HepG2 (cell line): ENCODE results near the gene NUDT8. TPM values are rescaled to one million over a fixed set of nuclear protein-coding genes. Genes with fewer than 3 reads are reported as not detected.

Experiments used
- ARNT2 ChIP-seq: sonication (generic); formaldehyde crosslinking; IDR thresholded peaks from 2 replicates; pipeline ENCODE4 v1.8.0; 2022; ENCODE audit warnings: mild to moderate bottlenecking, low read depth, missing genetic modification reagents, moderate library complexity
- ELF4 ChIP-seq: sonication (generic); formaldehyde crosslinking; IDR thresholded peaks from 2 replicates; pipeline ENCODE4 v1.5.0; 2020; ENCODE audit warnings: missing genetic modification reagents, mild to moderate bottlenecking, moderate library complexity, borderline replicate concordance
- FOSL1 ChIP-seq: sonication (generic); formaldehyde crosslinking; IDR thresholded peaks from 2 replicates; pipeline ENCODE4 v1.9.0; 2021; ENCODE audit warnings: missing genetic modification reagents, borderline replicate concordance
- FOSL2 ChIP-seq: sonication (generic); formaldehyde crosslinking; IDR thresholded peaks from 2 replicates; pipeline ENCODE4 v1.4.0; 2020; ENCODE audit warnings: missing genetic modification reagents
- MBNL3 ChIP-seq: fragments of 250-450 bp; sonication (Bioruptor Pico); conservative IDR thresholded peaks from 2 replicates; pipeline ENCODE4 v1.8.0; 2022; ENCODE audit warnings: mild to moderate bottlenecking, inconsistent platforms
- MXI1 ChIP-seq: IDR thresholded peaks from 3 replicates; pipeline ENCODE4 v1.6.1; 2012; ENCODE audit warnings: low read depth, low read length, inconsistent platforms, borderline replicate concordance
- NFIC ChIP-seq: IDR thresholded peaks from 2 replicates; pipeline ENCODE4 v1.6.1; 2012; ENCODE audit warnings: mild to moderate bottlenecking, low read length, inconsistent platforms
- PTBP1 ChIP-seq: fragments of 200-400 bp; formaldehyde crosslinking; IDR thresholded peaks from 2 replicates; pipeline ENCODE4 v1.6.1; 2018; ENCODE audit warnings: low read length, low read depth; ENCODE audit not compliant: poor library complexity, severe bottlenecking
- REST ChIP-seq, 2 experiments: IDR thresholded peaks; 2 replicates each; pipeline ENCODE4 v1.6.1; 2011 to 2012; ENCODE audit warnings: low read length in 2 of 2, borderline replicate concordance in 1 of 2, low read depth in 1 of 2, mild to moderate bottlenecking in 1 of 2, moderate library complexity in 1 of 2
- SMARCC2 ChIP-seq: fragments of 450-650 bp; IDR thresholded peaks from 2 replicates; pipeline ENCODE4 v1.6.1; 2017; ENCODE audit warnings: antibody characterized with exemption, mild to moderate bottlenecking
- ZFP90 ChIP-seq: sonication (generic); formaldehyde crosslinking; IDR thresholded peaks from 2 replicates; pipeline ENCODE4 v1.8.0; 2022; ENCODE audit warnings: missing genetic modification reagents, mild to moderate bottlenecking, inconsistent platforms, borderline replicate concordance
- ZNF234 ChIP-seq: sonication (generic); formaldehyde crosslinking; conservative IDR thresholded peaks from 2 replicates; pipeline ENCODE4 v1.5.1; 2020; ENCODE audit warnings: mild to moderate bottlenecking, missing genetic modification reagents
- ZNF280B ChIP-seq: sonication (generic); formaldehyde crosslinking; IDR thresholded peaks from 2 replicates; pipeline ENCODE4 v1.5.0; 2020; ENCODE audit warnings: missing genetic modification reagents, mild to moderate bottlenecking, borderline replicate concordance
- ZNF550 ChIP-seq: sonication (generic); formaldehyde crosslinking; IDR thresholded peaks from 2 replicates; pipeline ENCODE4 v1.4.0; 2020; ENCODE audit warnings: mild to moderate bottlenecking, missing genetic modification reagents, borderline replicate concordance
- ZNF557 ChIP-seq: sonication (generic); formaldehyde crosslinking; IDR thresholded peaks from 2 replicates; pipeline ENCODE4 v1.4.0; 2020; ENCODE audit warnings: missing genetic modification reagents
- ZNF619 ChIP-seq: sonication (generic); formaldehyde crosslinking; IDR thresholded peaks from 2 replicates; pipeline ENCODE4 v1.4.0; 2020; ENCODE audit warnings: mild to moderate bottlenecking, missing genetic modification reagents
- ZNF883 ChIP-seq: sonication (generic); formaldehyde crosslinking; IDR thresholded peaks from 2 replicates; pipeline ENCODE4 v1.5.1; 2020; ENCODE audit warnings: mild to moderate bottlenecking, missing genetic modification reagents; ENCODE audit errors: not compliant biosample characterization
- polyA plus RNA-seq, 8 experiments: library from polyadenylated mRNA; depleted of rRNA in 3 of 8; stranded (reverse) in 7 of 8; unstranded in 1 of 8; fragments of >200 nt; fragmentation: Illumina TruSeq in 4 of 8; extraction: Trizol in 4 of 8; gene quantifications; 2 replicates each; pipeline versions ENCODE4 v1.2.1 to v1.2.3, GENCODE V29; 2011 to 2016; ENCODE audit warnings: low read depth in 4 of 8, missing spikeins in 1 of 8, mixed read lengths in 1 of 8; ENCODE audit not compliant: insufficient read depth in 1 of 8
- total RNA-seq, 5 experiments: library from RNA; depleted of rRNA; stranded (reverse); fragments of >200 nt; fragmentation: Illumina TruSeq; extraction: Trizol; gene quantifications; 2 replicates each; pipeline ENCODE4 v1.2.3, GENCODE V29; 2016; ENCODE audit warnings: low read depth in 1 of 5

NUDT8 gene
- total and polyA plus RNA-seq, 2 of the 13 experiments (the other 11 are each of a cell fraction or from before 2014, with no cell fraction given): 6.7 to 25.8 TPM

- no peak for TF ChIP-seq MBNL3 (CRISPR knock-in tag)
- TF ChIP-seq SMARCC2: no peak
- TF ChIP-seq FOSL2 (CRISPR knock-in tag): peak; percentile 46; the same call in 1 of the 2 replicates
- no peak for TF ChIP-seq ZNF619 (CRISPR knock-in tag)
- TF ChIP-seq ZNF550 (CRISPR knock-in tag): no peak
- TF ChIP-seq MXI1: peak; percentile 65; the same call in 1 of the 3 replicates
- no peak for TF ChIP-seq PTBP1
- TF ChIP-seq REST (IDR thresholded peaks at IDR 0.05; ENCODE audit: borderline replicate concordance in 1 of 2, low read depth in 1 of 2, low read length in 2 of 2): no peak
- 0 out of 2 replicates have a peak, but pooled peaks have one; percentile 26 for TF ChIP-seq ZNF234 (CRISPR knock-in tag)
- TF ChIP-seq ZNF883: no peak
- no peak for TF ChIP-seq FOSL1 (CRISPR knock-in tag)
- peak; percentile 79; the same call in 1 of the 2 replicates for TF ChIP-seq ZNF557 (CRISPR knock-in tag)
- no peak for TF ChIP-seq ZFP90
- TF ChIP-seq ELF4 (CRISPR knock-in tag): no peak
- peak; percentile 89 for TF ChIP-seq ARNT2 (CRISPR knock-in tag)
- peak; percentile 62; the same call in 1 of the 2 replicates for TF ChIP-seq ZNF280B (CRISPR knock-in tag)
- no peak for TF ChIP-seq NFIC
Measured at GRCh38 chr11:67629386-67630227, at the start of gene NUDT8 (continued).
